ENCODE results near the gene SLC44A5.

SLC44A5 gene

DNA sequence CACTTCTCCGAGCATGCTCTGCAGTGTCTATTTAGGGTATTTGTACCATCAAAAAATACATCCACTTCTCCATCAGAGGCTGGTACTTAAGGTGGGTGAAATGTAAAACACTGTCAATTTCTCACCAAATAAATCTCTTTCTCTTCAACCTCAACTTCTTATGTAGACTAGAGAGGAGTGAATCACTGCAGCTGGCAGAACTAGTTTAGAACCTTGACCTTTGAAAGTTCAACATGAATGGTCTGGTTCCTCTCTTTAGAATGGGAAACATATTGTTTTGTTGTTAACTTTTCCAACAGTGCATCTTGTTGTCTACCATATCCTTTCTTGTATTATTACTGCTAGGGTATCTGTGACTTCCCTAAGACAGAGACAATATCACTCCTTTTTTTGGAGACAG lies 20.1 kb upstream of the SLC44A5 start:
- H3K9ac ChIP-seq (ENCODE audit: low read depth, low read length, poor library complexity, severe bottlenecking) = no peak overlapping the region
- no peak for TF ChIP-seq EZH2phosphoT487 (IDR thresholded peaks at IDR 0.05; ENCODE audit: borderline replicate concordance)
- TF ChIP-seq, protein P1, sequence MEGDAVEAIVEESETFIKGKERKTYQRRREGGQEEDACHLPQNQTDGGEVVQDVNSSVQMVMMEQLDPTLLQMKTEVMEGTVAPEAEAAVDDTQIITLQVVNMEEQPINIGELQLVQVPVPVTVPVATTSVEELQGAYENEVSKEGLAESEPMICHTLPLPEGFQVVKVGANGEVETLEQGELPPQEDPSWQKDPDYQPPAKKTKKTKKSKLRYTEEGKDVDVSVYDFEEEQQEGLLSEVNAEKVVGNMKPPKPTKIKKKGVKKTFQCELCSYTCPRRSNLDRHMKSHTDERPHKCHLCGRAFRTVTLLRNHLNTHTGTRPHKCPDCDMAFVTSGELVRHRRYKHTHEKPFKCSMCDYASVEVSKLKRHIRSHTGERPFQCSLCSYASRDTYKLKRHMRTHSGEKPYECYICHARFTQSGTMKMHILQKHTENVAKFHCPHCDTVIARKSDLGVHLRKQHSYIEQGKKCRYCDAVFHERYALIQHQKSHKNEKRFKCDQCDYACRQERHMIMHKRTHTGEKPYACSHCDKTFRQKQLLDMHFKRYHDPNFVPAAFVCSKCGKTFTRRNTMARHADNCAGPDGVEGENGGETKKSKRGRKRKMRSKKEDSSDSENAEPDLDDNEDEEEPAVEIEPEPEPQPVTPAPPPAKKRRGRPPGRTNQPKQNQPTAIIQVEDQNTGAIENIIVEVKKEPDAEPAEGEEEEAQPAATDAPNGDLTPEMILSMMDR (conservative IDR thresholded peaks at IDR 0.05; ENCODE audit: low read length) = no peak
- H3K79me2 ChIP-seq (ENCODE audit: insufficient read depth, low read length) = no peaks in the 10 kb centered on the region
- H3K4me2 ChIP-seq (ENCODE audit: low read depth, low read length, poor library complexity, severe bottlenecking) = no peak overlapping the region
- H3K27me3 ChIP-seq (ENCODE audit: insufficient read depth, low read length, poor library complexity, severe bottlenecking) = no peaks in the 10 kb centered on the region
- H3K4me1 ChIP-seq (ENCODE audit: insufficient read depth, low read length, poor library complexity, severe bottlenecking) = peaks cover 4% of the 10 kb centered on the region
- H4K20me1 ChIP-seq (ENCODE audit: insufficient read depth, low read length, poor library complexity, severe bottlenecking) = no peaks in the 10 kb centered on the region
- H3K4me3 ChIP-seq (ENCODE audit: low read length, poor library complexity, severe bottlenecking) = no peak overlapping the region
- peak overlapping the region; percentile 19; the same call in 1 of the 2 replicates for H2AFZ ChIP-seq (ENCODE audit: low read length)
- no peaks in the 10 kb centered on the region for H3K9me3 ChIP-seq (ENCODE audit: insufficient read depth, low read depth, low read length)
- H3K9me2 ChIP-seq (replicated peaks; ENCODE audit: low read depth, low read length) = no peaks in the 10 kb centered on the region
- H3F3A ChIP-seq (ENCODE audit: low read depth) = no peaks in the 10 kb centered on the region
- H3K36me3 ChIP-seq (ENCODE audit: insufficient read depth, low read length) = no peaks in the 10 kb centered on the region

DNA sequence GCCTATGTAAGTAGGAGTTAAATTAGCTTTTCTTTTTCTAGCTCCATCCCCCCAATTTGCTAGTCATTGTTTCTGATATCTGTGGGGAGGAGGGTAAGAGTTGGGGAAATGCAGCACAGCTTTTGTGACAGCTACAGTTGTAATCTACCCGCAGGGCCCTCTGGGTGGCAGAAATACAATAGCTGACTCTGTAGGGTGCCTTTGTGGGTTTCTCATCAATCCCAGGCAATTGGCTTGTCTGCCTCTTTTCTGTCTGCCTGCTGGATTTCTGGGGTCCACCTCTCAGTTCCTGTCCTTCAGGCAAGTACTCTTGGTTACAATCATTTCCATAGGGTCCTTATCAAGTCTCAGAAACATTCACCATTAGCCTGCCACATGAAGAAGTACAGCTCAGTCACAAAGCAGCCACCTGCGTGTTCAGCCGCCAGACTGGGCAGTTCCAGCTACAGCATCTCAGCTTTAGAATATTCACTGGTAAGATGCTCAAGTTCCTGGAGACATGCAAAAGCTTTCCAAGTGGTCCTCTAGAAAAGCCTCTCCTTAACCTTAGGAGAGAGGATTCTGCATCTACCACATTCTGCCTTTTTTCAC lies 19.2 kb upstream of the SLC44A5 start:
- no peaks in the 10 kb centered on the region for H3F3A ChIP-seq (ENCODE audit: low read depth)
- no peaks in the 10 kb centered on the region for H3K9me2 ChIP-seq (replicated peaks; ENCODE audit: low read depth, low read length)
- H3K9me3 ChIP-seq (ENCODE audit: insufficient read depth, low read depth, low read length) = no peaks in the 10 kb centered on the region
- no peaks in the 10 kb centered on the region for H3K27me3 ChIP-seq (ENCODE audit: insufficient read depth, low read length, poor library complexity, severe bottlenecking)
- no peaks in the 10 kb centered on the region for H3K36me3 ChIP-seq (ENCODE audit: insufficient read depth, low read length)
- no peak overlapping the region for H3K9ac ChIP-seq (ENCODE audit: low read depth, low read length, poor library complexity, severe bottlenecking)
- H2AFZ ChIP-seq (ENCODE audit: low read length) = peak overlapping the region; percentile 35; the same call in 1 of the 2 replicates
- no peaks in the 10 kb centered on the region for H3K79me2 ChIP-seq (ENCODE audit: insufficient read depth, low read length)
- TF ChIP-seq EZH2phosphoT487 (IDR thresholded peaks at IDR 0.05; ENCODE audit: borderline replicate concordance) = no peak
- TF ChIP-seq, protein P1 (conservative IDR thresholded peaks at IDR 0.05; ENCODE audit: low read length) = 0 out of 2 replicates have a peak, but pooled peaks have one; percentile 23
- no peaks in the 10 kb centered on the region for H4K20me1 ChIP-seq (ENCODE audit: insufficient read depth, low read length, poor library complexity, severe bottlenecking)
- H3K4me3 ChIP-seq (ENCODE audit: low read length, poor library complexity, severe bottlenecking) = no peak overlapping the region
- peaks cover 10% of the 10 kb centered on the region for H3K4me1 ChIP-seq (ENCODE audit: insufficient read depth, low read length, poor library complexity, severe bottlenecking)
- no peak overlapping the region for H3K4me2 ChIP-seq (ENCODE audit: low read depth, low read length, poor library complexity, severe bottlenecking)

DNA sequence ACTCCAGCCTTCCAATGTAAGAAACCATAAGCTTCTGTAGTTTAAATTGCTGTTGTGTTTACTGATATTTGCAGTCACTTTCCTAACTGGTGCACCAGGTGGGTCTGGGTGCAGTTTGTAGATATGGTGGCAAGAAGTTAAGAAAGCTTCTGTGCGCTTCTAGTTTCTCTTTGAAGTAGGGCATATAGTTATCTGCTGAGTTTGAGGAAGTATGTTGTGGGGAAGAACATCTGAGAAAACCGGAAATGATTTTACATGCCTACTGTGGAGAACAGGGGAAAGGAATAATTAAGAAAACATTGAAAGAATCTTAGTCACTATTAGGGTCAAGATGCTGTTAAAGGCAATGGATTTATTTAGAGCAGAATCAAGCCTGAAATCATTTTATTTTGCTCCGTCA lies 14.9 kb upstream of the SLC44A5 start:
- H2AFZ ChIP-seq (ENCODE audit: low read length) = no peak overlapping the region
- H3K4me1 ChIP-seq (ENCODE audit: insufficient read depth, low read length, poor library complexity, severe bottlenecking) = peaks cover 10% of the 10 kb centered on the region
- H3K36me3 ChIP-seq (ENCODE audit: insufficient read depth, low read length) = no peaks in the 10 kb centered on the region
- H3K9me3 ChIP-seq (ENCODE audit: insufficient read depth, low read depth, low read length) = no peaks in the 10 kb centered on the region
- no peak overlapping the region for H3K4me3 ChIP-seq (ENCODE audit: low read length, poor library complexity, severe bottlenecking)
- H3F3A ChIP-seq (ENCODE audit: low read depth) = no peaks in the 10 kb centered on the region
- no peaks in the 10 kb centered on the region for H3K27me3 ChIP-seq (ENCODE audit: insufficient read depth, low read length, poor library complexity, severe bottlenecking)
- peak overlapping the region; percentile 17 for H3K4me2 ChIP-seq (ENCODE audit: low read depth, low read length, poor library complexity, severe bottlenecking)
- H4K20me1 ChIP-seq (ENCODE audit: insufficient read depth, low read length, poor library complexity, severe bottlenecking) = no peaks in the 10 kb centered on the region
- no peak overlapping the region for H3K9ac ChIP-seq (ENCODE audit: low read depth, low read length, poor library complexity, severe bottlenecking)
- H3K9me2 ChIP-seq (replicated peaks; ENCODE audit: low read depth, low read length) = no peaks in the 10 kb centered on the region
- TF ChIP-seq EZH2phosphoT487 (IDR thresholded peaks at IDR 0.05; ENCODE audit: borderline replicate concordance) = no peak
- TF ChIP-seq, protein P1 (conservative IDR thresholded peaks at IDR 0.05; ENCODE audit: low read length) = no peak
- H3K79me2 ChIP-seq (ENCODE audit: insufficient read depth, low read length) = no peaks in the 10 kb centered on the region
